DMS153 (cell line): ENCODE results near the gene SERAC1.
"Not testable (repeated sequence)": the region's sequence is repeated elsewhere in the genome, so short reads cannot be mapped to it uniquely, and the experiment has no call there.

ENCODE experiments used
- DNase-seq: peaks from one replicate; lab custom pipeline; 2025; lab: John Stamatoyannopoulos, UW

The SERAC1 gene

GRCh38 chr6:158168040-158168289 is at the start of gene SERAC1:
Gene SERAC1, minus strand, starts transcription at chr6:158168262. Its CDS starts 9,899 bp downstream, at chr6:158158363.
- no peak for DNase-seq

GRCh38 chr6:158213925-158214674 is 46.0 kb upstream of the SERAC1 start:
- peak; percentile 58 for DNase-seq

- DNase-seq, result no peak
Measured at GRCh38 chr6:158211273-158212055, 43.4 kb upstream of the SERAC1 start.

GRCh38 chr6:158209582-158210333 is 41.7 kb upstream of the SERAC1 start:
- DNase-seq, result not testable (repeated sequence)

GRCh38 chr6:158208226-158209030 is 40.4 kb upstream of the SERAC1 start:
- not testable (repeated sequence) for DNase-seq

- DNase-seq, result no peak
Measured at GRCh38 chr6:158207422-158207788, 39.3 kb upstream of the SERAC1 start.

- DNase-seq, result no peak
Measured at GRCh38 chr6:158206740-158207421, 38.8 kb upstream of the SERAC1 start.

GRCh38 chr6:158205169-158205944 is 37.3 kb upstream of the SERAC1 start:
- no peak for DNase-seq

GRCh38 chr6:158198461-158198860 is 30.4 kb upstream of the SERAC1 start:
- DNase-seq, result no peak

- DNase-seq, result no peak
Measured at GRCh38 chr6:158194487-158195280, 26.6 kb upstream of the SERAC1 start.

GRCh38 chr6:158191761-158192160 is 23.7 kb upstream of the SERAC1 start:
- no peak for DNase-seq

- DNase-seq, result no peak
Measured at GRCh38 chr6:158191032-158191431, 23.0 kb upstream of the SERAC1 start.

GRCh38 chr6:158188591-158188990 is 20.5 kb upstream of the SERAC1 start:
- no peak for DNase-seq

- no peak for DNase-seq
Measured at GRCh38 chr6:158185729-158186456, 17.8 kb upstream of the SERAC1 start.

- DNase-seq, result no peak
Measured at GRCh38 chr6:158184608-158185007, 16.5 kb upstream of the SERAC1 start.

GRCh38 chr6:158183174-158183972 is 15.3 kb upstream of the SERAC1 start:
- DNase-seq, result not testable (repeated sequence)

- not testable (repeated sequence) for DNase-seq
Measured at GRCh38 chr6:158177712-158178111, 9.7 kb upstream of the SERAC1 start.

GRCh38 chr6:158175111-158175510 is 7.0 kb upstream of the SERAC1 start:
- no peak for DNase-seq
